GM21515 (cell line): ENCODE measurements around the gene KIF16B.

Experiments
- ATAC-seq: cut with Tn5 transposase; IDR thresholded peaks from one replicate; pipeline ENCODE4 v1.9.1; 2021; ENCODE audit not compliant: unreplicated experiment

KIF16B gene

GRCh38 chr20:16555754-16556153 lies 17.5 kb downstream of the KIF16B start:
- no peak for ATAC-seq

- no peak for ATAC-seq
Observed at GRCh38 chr20:16554766-16555543, 18.3 kb downstream of the KIF16B start.

GRCh38 chr20:16553684-16554083 lies 19.6 kb downstream of the KIF16B start:
- ATAC-seq = no peak

- no peak for ATAC-seq
Observed at GRCh38 chr20:16553101-16553500, 20.1 kb downstream of the KIF16B start.

GRCh38 chr20:16552015-16552414 lies 21.2 kb downstream of the KIF16B start:
- no peak for ATAC-seq

GRCh38 chr20:16551607-16552006 lies 21.6 kb downstream of the KIF16B start:
- no peak for ATAC-seq

- no peak for ATAC-seq
Observed at GRCh38 chr20:16548068-16548672, 25.1 kb downstream of the KIF16B start.

- ATAC-seq = no peak
Observed at GRCh38 chr20:16544949-16545348, 28.3 kb downstream of the KIF16B start.

GRCh38 chr20:16542477-16542876 lies 30.8 kb downstream of the KIF16B start:
- no peak for ATAC-seq

GRCh38 chr20:16541878-16542277 lies 31.4 kb downstream of the KIF16B start:
- ATAC-seq = no peak

GRCh38 chr20:16541226-16541625 lies 32.0 kb downstream of the KIF16B start:
- ATAC-seq = no peak

GRCh38 chr20:16539280-16540021 lies 33.8 kb downstream of the KIF16B start:
- ATAC-seq = no peak

- ATAC-seq = no peak
Observed at GRCh38 chr20:16538779-16539178, 34.5 kb downstream of the KIF16B start.

- no peak for ATAC-seq
Observed at GRCh38 chr20:16537918-16538317, 35.3 kb downstream of the KIF16B start.

- no peak for ATAC-seq
Observed at GRCh38 chr20:16537025-16537665, 36.1 kb downstream of the KIF16B start.

- no peak for ATAC-seq
Observed at GRCh38 chr20:16535277-16535676, 38.0 kb downstream of the KIF16B start.

GRCh38 chr20:16533502-16533901 lies 39.7 kb downstream of the KIF16B start:
- no peak for ATAC-seq

- no peak for ATAC-seq
Observed at GRCh38 chr20:16531485-16531884, 41.8 kb downstream of the KIF16B start.

GRCh38 chr20:16530201-16530681 lies 43.0 kb downstream of the KIF16B start:
- no peak for ATAC-seq

GRCh38 chr20:16528078-16528477 lies 45.2 kb downstream of the KIF16B start:
- no peak for ATAC-seq

- no peak for ATAC-seq
Observed at GRCh38 chr20:16527438-16527837, 45.8 kb downstream of the KIF16B start.
